PC-3 (cell line): ENCODE measurements around the gene NDUFA1.

Source experiments
- CTCF ChIP-seq: fragments of 300-600 bp; sonication (generic); conservative IDR thresholded peaks from 2 replicates; pipeline ENCODE4 v1.5.1; 2017; ENCODE audit warnings: antibody characterized with exemption, low read depth, mild to moderate bottlenecking, low read length
- EZH2 ChIP-seq: fragments of 300-600 bp; sonication (generic); IDR thresholded peaks from one replicate; pipeline ENCODE4 v1.6.1; 2017; ENCODE audit warnings: antibody characterized with exemption, mild to moderate bottlenecking, low read length; ENCODE audit not compliant: unreplicated experiment

GRCh38 chrX:119826399-119826959 lies 45.2 kb upstream of the NDUFA1 start:
- TF ChIP-seq CTCF (no peak), EZH2 (no peak)
